GM12891 (cell line): Measurements from ENCODE around the gene F3.

Source experiments
- PAX5 ChIP-seq: IDR thresholded peaks from 2 replicates; pipeline ENCODE4 v1.6.1; 2011; ENCODE audit warnings: low read length, moderate library complexity, mild to moderate bottlenecking; ENCODE audit not compliant: insufficient read depth, severe bottlenecking
- POLR2A ChIP-seq: IDR thresholded peaks from 2 replicates; pipeline ENCODE4 v1.6.1; 2011; ENCODE audit warnings: low read depth, low read length, control low read depth
- POLR2AphosphoS5 ChIP-seq: IDR thresholded peaks from 2 replicates; pipeline ENCODE4 v1.6.1; 2011; ENCODE audit warnings: low read depth, low read length, control low read depth
- POU2F2 ChIP-seq: IDR thresholded peaks from 2 replicates; pipeline ENCODE4 v1.6.1; 2011; ENCODE audit warnings: low read depth, mild to moderate bottlenecking, control low read depth, low read length, moderate library complexity
- SPI1 ChIP-seq: IDR thresholded peaks from 2 replicates; pipeline ENCODE4 v1.6.1; 2011; ENCODE audit warnings: low read depth, low read length, control low read depth
- TAF1 ChIP-seq: IDR thresholded peaks from 2 replicates; pipeline ENCODE4 v1.6.1; 2011; ENCODE audit warnings: low read depth, low read length, control low read depth

- TF ChIP-seq TAF1 (no peak), POLR2A (no peak), POLR2AphosphoS5 (no peak), PAX5 (no peak), SPI1 (no peak), POU2F2 (no peak)
These were observed 12.1 kb downstream of the F3 start for GRCh38 chr1:94529416-94529815.
